Endothelial cell of umbilical vein (primary cell): Measurements from ENCODE around the gene POLR2F.

ENCODE experiments used
- EZH2 ChIP-seq: IDR thresholded peaks from 2 replicates; pipeline ENCODE4 v1.6.1; 2012; ENCODE audit warnings: borderline replicate concordance, low read depth, mild to moderate bottlenecking, moderate library complexity, low read length, inconsistent platforms; ENCODE audit not compliant: severe bottlenecking
- FOS ChIP-seq: IDR thresholded peaks from 2 replicates; pipeline ENCODE4 v1.6.1; 2011; ENCODE audit warnings: mild to moderate bottlenecking, low read length, moderate library complexity, borderline replicate concordance; ENCODE audit not compliant: insufficient read depth
- JUN ChIP-seq: IDR thresholded peaks from 2 replicates; pipeline ENCODE4 v1.6.1; 2011; ENCODE audit warnings: borderline replicate concordance, low read depth; ENCODE audit not compliant: insufficient read length, insufficient read depth
- MYC ChIP-seq: IDR thresholded peaks from one replicate; pipeline ENCODE4 v1.6.1; 2011; ENCODE audit warnings: mild to moderate bottlenecking, low read depth, low read length
- POLR2A ChIP-seq: IDR thresholded peaks from 2 replicates; pipeline ENCODE4 v1.6.1; 2012; ENCODE audit warnings: low read depth, mild to moderate bottlenecking, control low read depth, low read length
- POLR2AphosphoS5 ChIP-seq: IDR thresholded peaks from 2 replicates; pipeline ENCODE4 v1.6.1; 2012; ENCODE audit warnings: low read depth, mild to moderate bottlenecking, control low read depth, low read length, moderate library complexity; ENCODE audit not compliant: insufficient read depth
- TF ChIP-seq, protein P1 (sequence below): IDR thresholded peaks from 2 replicates; pipeline ENCODE4 v1.6.1; 2011; ENCODE audit not compliant: insufficient read depth, insufficient read length
- TF ChIP-seq, protein P2 (sequence below), 2 donors: IDR thresholded peaks; 1 replicate in 1 of 2; 2 replicates in 1 of 2; pipeline ENCODE4 v1.5.1; 2011; ENCODE audit warnings: low read length in 2 of 2, mild to moderate bottlenecking in 2 of 2, moderate library complexity in 2 of 2, control low read depth in 1 of 2, inconsistent platforms in 1 of 2, low read depth in 1 of 2; ENCODE audit not compliant: insufficient read depth in 1 of 2; ENCODE audit errors: extremely low read depth in 1 of 2

DNA sequence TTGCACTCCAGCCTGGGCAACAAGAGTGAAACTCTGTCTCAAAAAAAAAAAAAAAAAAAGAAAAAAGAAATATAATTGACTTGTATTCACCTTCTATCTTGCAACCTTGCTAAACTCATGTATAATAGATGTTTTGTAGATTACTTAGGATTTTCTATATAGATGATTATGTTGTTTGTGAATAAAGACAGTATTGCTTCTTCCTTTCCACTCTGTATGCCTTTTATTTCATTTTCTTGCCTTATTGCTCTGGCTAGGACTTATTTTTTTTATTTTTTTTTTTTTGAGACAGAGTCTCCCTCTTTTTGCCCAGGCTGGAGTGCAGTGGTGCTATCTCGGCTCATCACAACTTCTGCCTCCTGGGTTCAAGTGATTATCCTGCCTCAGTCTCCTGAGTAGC lies 60.6 kb downstream of the POLR2F start:
- TF ChIP-seq, protein P1, sequence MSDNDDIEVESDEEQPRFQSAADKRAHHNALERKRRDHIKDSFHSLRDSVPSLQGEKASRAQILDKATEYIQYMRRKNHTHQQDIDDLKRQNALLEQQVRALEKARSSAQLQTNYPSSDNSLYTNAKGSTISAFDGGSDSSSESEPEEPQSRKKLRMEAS: no peak
- TF ChIP-seq, protein P2, sequence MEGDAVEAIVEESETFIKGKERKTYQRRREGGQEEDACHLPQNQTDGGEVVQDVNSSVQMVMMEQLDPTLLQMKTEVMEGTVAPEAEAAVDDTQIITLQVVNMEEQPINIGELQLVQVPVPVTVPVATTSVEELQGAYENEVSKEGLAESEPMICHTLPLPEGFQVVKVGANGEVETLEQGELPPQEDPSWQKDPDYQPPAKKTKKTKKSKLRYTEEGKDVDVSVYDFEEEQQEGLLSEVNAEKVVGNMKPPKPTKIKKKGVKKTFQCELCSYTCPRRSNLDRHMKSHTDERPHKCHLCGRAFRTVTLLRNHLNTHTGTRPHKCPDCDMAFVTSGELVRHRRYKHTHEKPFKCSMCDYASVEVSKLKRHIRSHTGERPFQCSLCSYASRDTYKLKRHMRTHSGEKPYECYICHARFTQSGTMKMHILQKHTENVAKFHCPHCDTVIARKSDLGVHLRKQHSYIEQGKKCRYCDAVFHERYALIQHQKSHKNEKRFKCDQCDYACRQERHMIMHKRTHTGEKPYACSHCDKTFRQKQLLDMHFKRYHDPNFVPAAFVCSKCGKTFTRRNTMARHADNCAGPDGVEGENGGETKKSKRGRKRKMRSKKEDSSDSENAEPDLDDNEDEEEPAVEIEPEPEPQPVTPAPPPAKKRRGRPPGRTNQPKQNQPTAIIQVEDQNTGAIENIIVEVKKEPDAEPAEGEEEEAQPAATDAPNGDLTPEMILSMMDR (IDR thresholded peaks at IDR 0.05; ENCODE audit: extremely low read depth in 1 of 2, insufficient read depth in 1 of 2, low read depth in 1 of 2, low read length in 2 of 2): no peak
- TF ChIP-seq JUN (no peak), POLR2AphosphoS5 (no peak), POLR2A (no peak), FOS (no peak), MYC (no peak), EZH2 (no peak)
